ENCODE measurements around the gene SLC6A2.

Gene SLC6A2

GRCh38 chr16:55647798-55648197 lies 8.0 kb upstream of the SLC6A2 start:
- no peak for DNase-seq

- no peak for DNase-seq
Measured at GRCh38 chr16:55651841-55652824, 3.7 kb upstream of the SLC6A2 start.

GRCh38 chr16:55653106-55653505 lies 2.7 kb upstream of the SLC6A2 start:
- no peak for DNase-seq

- DNase-seq = no peak
Measured at GRCh38 chr16:55655381-55655896, 349 bp upstream of the SLC6A2 start.

GRCh38 chr16:55656691-55657092 lies 904 bp downstream of the SLC6A2 start:
- no peak for DNase-seq

- DNase-seq = no peak
Measured at GRCh38 chr16:55657616-55658015, 1.8 kb downstream of the SLC6A2 start.

- DNase-seq = no peak
Measured at GRCh38 chr16:55658898-55659420, 3.2 kb downstream of the SLC6A2 start.

- DNase-seq = no peak
Measured at GRCh38 chr16:55660026-55660425, 4.2 kb downstream of the SLC6A2 start.

- no peak for DNase-seq
Measured at GRCh38 chr16:55660828-55661227, 5.0 kb downstream of the SLC6A2 start.

GRCh38 chr16:55661941-55662643 lies 6.3 kb downstream of the SLC6A2 start:
- no peak for DNase-seq

GRCh38 chr16:55662644-55663031 lies 6.8 kb downstream of the SLC6A2 start:
- DNase-seq = no peak

GRCh38 chr16:55663225-55663624 lies 7.4 kb downstream of the SLC6A2 start:
- DNase-seq = no peak

- no peak for DNase-seq
Measured at GRCh38 chr16:55663765-55664677, 8.2 kb downstream of the SLC6A2 start.

- no peak for DNase-seq
Measured at GRCh38 chr16:55664786-55665407, 9.1 kb downstream of the SLC6A2 start.

GRCh38 chr16:55665511-55665910 lies 9.7 kb downstream of the SLC6A2 start:
- no peak for DNase-seq

GRCh38 chr16:55666012-55666411 lies 10.2 kb downstream of the SLC6A2 start:
- no peak for DNase-seq

GRCh38 chr16:55667753-55668152 lies 12.0 kb downstream of the SLC6A2 start:
- peak; percentile 2 for DNase-seq

- peak; percentile 34 for DNase-seq
Measured at GRCh38 chr16:55668340-55669281, 12.8 kb downstream of the SLC6A2 start.

GRCh38 chr16:55671206-55671973 lies 15.6 kb downstream of the SLC6A2 start:
- peak; percentile 39 for DNase-seq

GRCh38 chr16:55671974-55672280 lies 16.1 kb downstream of the SLC6A2 start:
- DNase-seq = no peak

Measured in activated effector memory CD4-positive, alpha-beta T cell treated with anti-CD3 and anti-CD28 coated beads, Interleukin-2, amount 50 U/mL, for 16 hours (primary cell).